A549 treated with Mapracorat at 1 μM for 4 hours (cell line): Measurements from ENCODE around the gene CIITA. TPM values are rescaled to one million over a fixed set of nuclear protein-coding genes. Genes with fewer than 3 reads are reported as not detected.

Experiments used
- total RNA-seq: library from RNA; stranded (reverse); fragments of 200-300 nt; extraction: Qiagen RNA extraction; gene quantifications from 5 replicates; pipeline ENCODE4 v1.2.3, GENCODE V29; 2022

CIITA gene, protein sequence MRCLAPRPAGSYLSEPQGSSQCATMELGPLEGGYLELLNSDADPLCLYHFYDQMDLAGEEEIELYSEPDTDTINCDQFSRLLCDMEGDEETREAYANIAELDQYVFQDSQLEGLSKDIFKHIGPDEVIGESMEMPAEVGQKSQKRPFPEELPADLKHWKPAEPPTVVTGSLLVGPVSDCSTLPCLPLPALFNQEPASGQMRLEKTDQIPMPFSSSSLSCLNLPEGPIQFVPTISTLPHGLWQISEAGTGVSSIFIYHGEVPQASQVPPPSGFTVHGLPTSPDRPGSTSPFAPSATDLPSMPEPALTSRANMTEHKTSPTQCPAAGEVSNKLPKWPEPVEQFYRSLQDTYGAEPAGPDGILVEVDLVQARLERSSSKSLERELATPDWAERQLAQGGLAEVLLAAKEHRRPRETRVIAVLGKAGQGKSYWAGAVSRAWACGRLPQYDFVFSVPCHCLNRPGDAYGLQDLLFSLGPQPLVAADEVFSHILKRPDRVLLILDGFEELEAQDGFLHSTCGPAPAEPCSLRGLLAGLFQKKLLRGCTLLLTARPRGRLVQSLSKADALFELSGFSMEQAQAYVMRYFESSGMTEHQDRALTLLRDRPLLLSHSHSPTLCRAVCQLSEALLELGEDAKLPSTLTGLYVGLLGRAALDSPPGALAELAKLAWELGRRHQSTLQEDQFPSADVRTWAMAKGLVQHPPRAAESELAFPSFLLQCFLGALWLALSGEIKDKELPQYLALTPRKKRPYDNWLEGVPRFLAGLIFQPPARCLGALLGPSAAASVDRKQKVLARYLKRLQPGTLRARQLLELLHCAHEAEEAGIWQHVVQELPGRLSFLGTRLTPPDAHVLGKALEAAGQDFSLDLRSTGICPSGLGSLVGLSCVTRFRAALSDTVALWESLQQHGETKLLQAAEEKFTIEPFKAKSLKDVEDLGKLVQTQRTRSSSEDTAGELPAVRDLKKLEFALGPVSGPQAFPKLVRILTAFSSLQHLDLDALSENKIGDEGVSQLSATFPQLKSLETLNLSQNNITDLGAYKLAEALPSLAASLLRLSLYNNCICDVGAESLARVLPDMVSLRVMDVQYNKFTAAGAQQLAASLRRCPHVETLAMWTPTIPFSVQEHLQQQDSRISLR
- 0.05 to 0.13 TPM (median 0.07 TPM) in 5 replicates for total RNA-seq

DNA sequence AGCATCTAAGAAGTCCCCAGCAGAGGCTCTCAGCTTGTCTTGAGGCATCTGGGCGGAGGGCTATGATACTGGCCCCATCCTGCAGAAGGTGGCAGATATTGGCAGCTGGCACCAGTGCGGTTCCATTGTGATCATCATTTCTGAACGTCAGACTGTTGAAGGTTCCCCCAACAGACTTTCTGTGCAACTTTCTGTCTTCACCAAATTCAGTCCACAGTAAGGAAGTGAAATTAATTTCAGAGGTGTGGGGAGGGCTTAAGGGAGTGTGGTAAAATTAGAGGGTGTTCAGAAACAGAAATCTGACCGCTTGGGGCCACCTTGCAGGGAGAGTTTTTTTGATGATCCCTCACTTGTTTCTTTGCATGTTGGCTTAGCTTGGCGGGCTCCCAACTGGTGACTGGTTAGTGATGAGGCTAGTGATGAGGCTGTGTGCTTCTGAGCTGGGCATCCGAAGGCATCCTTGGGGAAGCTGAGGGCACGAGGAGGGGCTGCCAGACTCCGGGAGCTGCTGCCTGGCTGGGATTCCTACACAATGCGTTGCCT is at the start of gene CIITA:
CIITA (plus strand) TSS at position 404 of the 543 bp plus-strand sequence; CDS start at position 533, 129 bp downstream.

DNA sequence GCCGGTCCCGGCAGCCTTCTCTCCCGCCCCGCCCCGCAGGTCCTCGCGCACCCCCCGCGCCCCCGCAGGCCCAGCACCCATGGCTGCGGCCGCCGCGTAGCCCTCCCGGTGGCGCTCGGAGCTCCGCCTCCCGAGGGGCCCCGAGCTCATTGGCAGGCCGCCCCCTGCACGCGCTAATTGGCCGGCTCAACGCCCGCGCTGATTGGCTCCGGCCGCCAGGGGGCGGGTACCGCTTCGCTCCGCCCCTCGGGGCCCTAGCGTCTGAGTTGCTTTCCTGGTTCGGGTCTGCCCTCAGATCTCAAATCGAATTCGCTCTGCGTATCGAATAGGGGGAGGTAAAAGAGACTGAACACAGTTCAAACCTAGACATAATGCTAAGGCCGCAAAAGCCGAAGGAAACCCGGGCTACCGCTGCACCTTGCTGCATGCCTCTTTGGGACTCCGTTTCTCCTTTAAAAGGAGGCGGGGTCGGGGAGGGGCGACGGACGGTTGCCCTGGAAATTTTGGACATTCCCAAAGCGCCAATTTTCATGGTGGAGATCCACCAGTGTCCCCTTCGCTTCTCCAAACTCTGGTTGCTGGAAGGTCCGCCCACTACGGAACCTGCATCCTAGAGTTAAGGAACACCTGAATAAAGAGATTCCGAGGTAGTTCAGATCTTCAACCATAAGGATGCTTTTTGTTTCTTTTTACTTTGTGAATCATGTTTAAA is 65.5 kb downstream of the CIITA start, which contains the start of gene DEXI:
DEXI (minus strand) TSS at position 117 of the 712 bp plus-strand sequence. CDS start 463 bp downstream, outside the sequence.

DNA sequence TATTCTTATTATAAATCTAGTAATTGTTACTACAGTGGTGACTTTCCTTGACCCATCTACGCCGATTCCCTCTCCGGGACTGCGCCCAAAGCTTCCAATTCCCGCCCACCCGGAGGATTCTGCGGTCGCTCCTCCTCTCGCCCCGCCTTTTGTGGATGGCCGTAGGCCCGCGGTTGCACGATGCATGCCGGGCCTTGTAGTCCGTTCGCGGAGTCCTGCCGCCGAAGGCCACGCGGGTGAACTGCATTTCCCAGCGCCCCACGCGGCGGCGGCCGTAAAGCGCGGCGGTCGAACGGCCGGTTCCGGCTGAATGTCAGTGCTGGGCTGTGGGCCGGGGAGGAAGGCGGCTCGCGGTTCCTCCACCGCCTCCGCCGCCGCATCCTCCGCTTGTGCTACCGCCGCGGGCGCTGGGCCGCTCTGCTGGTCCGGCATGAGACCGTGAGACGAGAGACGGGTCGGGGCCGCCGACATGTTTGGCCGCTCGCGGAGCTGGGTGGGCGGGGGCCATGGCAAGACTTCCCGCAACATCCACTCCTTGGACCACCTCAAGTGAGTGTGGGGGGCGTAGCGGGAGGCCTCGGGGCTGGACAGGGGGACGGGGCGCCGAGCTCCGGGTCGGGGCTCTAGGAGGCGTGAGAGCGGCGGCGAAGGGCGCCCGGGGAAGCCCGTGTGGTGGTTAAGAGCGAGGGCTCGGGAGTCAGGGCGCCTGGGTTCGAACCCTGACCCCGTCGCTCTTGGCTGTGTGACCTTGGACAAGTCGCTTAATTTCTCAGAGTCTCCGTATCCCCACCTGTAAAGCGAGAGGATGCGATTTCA is 67.5 kb downstream of the CIITA start, which contains the start of gene CLEC16A:
CLEC16A (plus strand) TSS at position 316 of the 816 bp plus-strand sequence; CDS start at position 470, 154 bp downstream.

Other genes with a start within 250 kb of the CIITA start
- gene TEKT5, start 182.3 kb upstream of the CIITA start, total RNA-seq = not detected in 5 replicates
- 45.5 to 52.9 TPM (median 47.9 TPM) in 5 replicates for gene NUBP1, start 133.4 kb upstream of the CIITA start, total RNA-seq
- gene TVP23A, start 58.4 kb upstream of the CIITA start, total RNA-seq = 0.06 to 0.16 TPM (median 0.07 TPM) in 5 replicates
- gene DEXI, start 65.3 kb downstream of the CIITA start, total RNA-seq = 37.3 to 45.3 TPM (median 43.8 TPM) in 5 replicates
- 8.0 to 9.1 TPM (median 8.9 TPM) in 5 replicates for gene CLEC16A, start 67.4 kb downstream of the CIITA start, total RNA-seq